ENCODE data around the gene RANBP3L. TPM values are rescaled to one million over a fixed set of nuclear protein-coding genes. Genes with fewer than 3 reads are reported as not detected.
A peak's percentile ranks its signal among the peaks of the same experiment; 100 is the strongest.

RANBP3L gene
- total and polyA plus RNA-seq, 9 of the 15 experiments (the other 6 are each of a cell fraction or from before 2014, with no cell fraction given), result 0.01 to 0.06 TPM; not detected in 7

GRCh38 chr5:36240779-36241630 lies 60.7 kb downstream of the RANBP3L start (continued):
- no peak for TF ChIP-seq USF1 (CRISPR knock-in tag; IDR thresholded peaks at IDR 0.05)
- TF ChIP-seq CTBP1 (IDR thresholded peaks at IDR 0.05; ENCODE audit: borderline replicate concordance), result no peak
- TF ChIP-seq SOX6 (IDR thresholded peaks at IDR 0.05), result no peak
- no peak for TF ChIP-seq ZZZ3 (IDR thresholded peaks at IDR 0.05)
- TF ChIP-seq MCM7 (IDR thresholded peaks at IDR 0.05), result no peak
- TF ChIP-seq SRSF7 (optimal IDR thresholded peaks at IDR 0.05; ENCODE audit: low read depth, low read length), result no peak
- TF ChIP-seq TEAD1 (CRISPR knock-in tag; IDR thresholded peaks at IDR 0.05), result no peak
- no peak for TF ChIP-seq SPI1 (IDR thresholded peaks at IDR 0.05; ENCODE audit: borderline replicate concordance, low read depth, low read length)
- peak; percentile 93; the same call in 1 of the 2 replicates for TF ChIP-seq FOXK1 (CRISPR knock-in tag; IDR thresholded peaks at IDR 0.05; ENCODE audit: borderline replicate concordance)
- no peak for TF ChIP-seq THAP7 (CRISPR knock-in tag; IDR thresholded peaks at IDR 0.05)
- 0 out of 2 replicates have a peak, but pooled peaks have one; percentile 59 for TF ChIP-seq LARP7 (IDR thresholded peaks at IDR 0.05)
- TF ChIP-seq NRF1 (conservative IDR thresholded peaks at IDR 0.05 in 1 of 2, IDR thresholded peaks at IDR 0.05 in 1 of 2), result 0 out of 4 replicates have a peak, but pooled peaks of 1 of the 2 experiments have one; percentile 16
- no peak for TF ChIP-seq MYBL2 (IDR thresholded peaks at IDR 0.05; ENCODE audit: low read depth)
- no peak for TF ChIP-seq MYBL2 (CRISPR knock-in tag; IDR thresholded peaks at IDR 0.05; ENCODE audit: borderline replicate concordance)
- TF ChIP-seq AFF4 (CRISPR knock-in tag; IDR thresholded peaks at IDR 0.05), result 0 out of 2 replicates have a peak, but pooled peaks have one; percentile 17
- peak; percentile 84 for TF ChIP-seq PHF8 (IDR thresholded peaks at IDR 0.05; ENCODE audit: borderline replicate concordance, low read length)
- TF ChIP-seq KDM1A (IDR thresholded peaks at IDR 0.05), result no peak
- TF ChIP-seq PCBP2 (IDR thresholded peaks at IDR 0.05; ENCODE audit: low read depth, low read length, poor library complexity, severe bottlenecking), result no peak
- TF ChIP-seq PRMT5 (CRISPR knock-in tag; IDR thresholded peaks at IDR 0.05), result no peak
- TF ChIP-seq ZKSCAN1 (IDR thresholded peaks at IDR 0.05; ENCODE audit: low read depth, low read length), result 0 out of 2 replicates have a peak, but pooled peaks have one; percentile 4
- TF ChIP-seq HMG20A (CRISPR knock-in tag; conservative IDR thresholded peaks at IDR 0.05), result no peak
- no peak for TF ChIP-seq ZNF239 (CRISPR knock-in tag; IDR thresholded peaks at IDR 0.05)
- TF ChIP-seq ZNF217 (CRISPR knock-in tag; IDR thresholded peaks at IDR 0.05), result no peak

Measured in K562 (cell line).